Stimulated activated CD4-positive, alpha-beta T cell treated with anti-CD3 and anti-CD28 coated beads, Interleukin-12 subunit alpha, Interleukin-12 subunit beta, amount 100 ng/mL, for 48 hours (primary cell): ENCODE results near the gene BMPR2.
"Not testable (repeated sequence)": the region's sequence is repeated elsewhere in the genome, so short reads cannot be mapped to it uniquely, and the experiment has no call there.

Experiments used
- DNase-seq, 3 donors: peaks; one replicate each; pipeline ENCODE4 v3.0.0-alpha.2; 2020; ENCODE audit warnings: low read depth in 2 of 3, low spot score in 1 of 3

Gene BMPR2

DNA sequence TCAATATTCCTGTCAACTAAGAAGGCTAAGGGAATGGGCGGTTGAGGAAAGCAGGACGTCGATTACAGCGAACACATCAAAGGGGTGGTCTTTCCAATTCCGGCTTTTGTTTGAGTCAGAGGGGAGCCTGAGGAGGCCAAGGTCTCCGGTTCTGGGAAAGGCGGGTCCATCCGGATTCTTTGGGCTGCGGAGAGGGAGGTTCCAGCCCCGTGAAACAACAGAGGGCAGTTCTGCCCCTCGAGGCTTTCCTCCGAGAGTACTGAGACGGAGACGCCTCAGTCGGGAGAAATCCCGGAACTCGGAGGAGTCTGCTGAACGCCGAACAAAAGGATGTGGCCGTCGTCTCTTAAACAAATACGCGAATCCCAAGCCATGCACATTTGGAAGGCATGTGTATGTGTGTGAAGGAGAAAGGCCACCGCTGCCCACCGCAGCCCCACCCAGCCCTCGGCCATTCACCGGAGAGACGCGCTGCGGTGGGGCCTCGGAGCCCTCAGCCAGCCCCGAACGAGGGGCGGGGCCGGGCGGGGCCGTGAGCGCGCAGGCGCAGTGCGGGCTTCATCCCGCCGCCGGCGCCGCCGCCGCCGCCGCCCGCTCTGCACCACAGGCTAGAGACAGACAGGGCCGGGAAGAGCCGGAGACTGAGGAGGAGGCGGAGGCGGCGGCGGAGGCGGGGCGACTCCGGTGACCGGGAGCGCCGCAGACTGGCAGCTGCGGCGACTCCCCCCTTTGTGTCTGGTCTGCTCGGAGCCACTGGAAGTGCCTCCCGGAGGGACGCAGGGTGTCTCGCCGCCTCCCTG lies at the start of gene BMPR2:
BMPR2 (plus strand) TSS at position 719 of the 800 bp plus-strand sequence. CDS start 1,148 bp downstream, outside the sequence.
- DNase-seq: peak; percentile 55 to 82 (median 71)

DNA sequence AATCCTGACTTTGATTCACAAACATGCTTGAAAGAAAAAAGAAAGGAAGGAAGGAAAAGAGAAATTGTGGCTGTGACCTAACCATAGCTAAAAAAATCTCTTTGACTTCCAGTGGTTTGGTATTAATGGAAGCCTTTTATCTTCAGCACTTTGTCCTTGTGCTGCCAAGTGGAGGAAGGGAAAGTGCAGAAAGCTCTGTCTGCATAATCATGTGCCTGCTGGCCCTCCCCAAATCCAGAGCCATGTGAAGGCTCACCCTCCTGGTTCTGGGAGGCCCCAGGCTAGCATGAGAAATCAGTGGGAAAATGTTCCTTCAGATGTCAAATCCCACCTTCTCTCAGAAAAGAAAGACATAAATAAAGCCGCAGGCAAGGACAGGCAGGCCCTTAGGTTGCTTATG lies 48.3 kb upstream of the BMPR2 start:
- DNase-seq: no peak

DNA sequence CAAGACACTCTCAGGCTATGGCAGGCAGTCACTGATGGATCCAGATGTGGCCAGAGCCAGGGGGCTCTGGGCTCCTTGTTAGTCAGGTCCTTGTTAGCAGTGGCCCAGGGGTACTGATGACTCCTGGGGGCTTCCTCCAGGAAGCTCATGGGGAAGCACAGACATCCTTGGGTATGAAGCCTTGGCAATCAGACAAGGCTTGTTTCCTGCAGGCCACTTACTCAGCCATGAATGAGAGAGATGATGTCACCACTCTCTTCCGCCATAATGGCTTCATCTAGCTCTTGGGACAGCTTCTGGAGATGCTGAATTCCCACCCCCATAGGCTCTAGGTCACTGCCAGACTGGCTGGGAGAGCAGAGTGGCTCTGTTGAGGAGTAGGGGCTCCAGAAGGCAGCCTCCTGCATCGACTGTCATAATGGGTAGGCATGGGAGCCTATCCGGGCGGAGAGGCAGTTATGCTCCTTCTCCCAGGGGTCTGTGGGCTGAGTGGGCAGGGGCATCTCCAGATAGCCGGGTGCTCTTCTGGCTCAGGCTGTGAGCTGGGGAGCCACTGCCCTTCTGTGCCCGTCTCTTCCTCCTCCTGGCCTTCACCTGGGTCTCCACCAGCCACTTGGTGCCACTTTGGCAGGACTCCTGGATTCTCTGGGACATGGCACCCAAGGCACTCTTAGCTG lies 40.2 kb upstream of the BMPR2 start:
- no peak for DNase-seq

DNA sequence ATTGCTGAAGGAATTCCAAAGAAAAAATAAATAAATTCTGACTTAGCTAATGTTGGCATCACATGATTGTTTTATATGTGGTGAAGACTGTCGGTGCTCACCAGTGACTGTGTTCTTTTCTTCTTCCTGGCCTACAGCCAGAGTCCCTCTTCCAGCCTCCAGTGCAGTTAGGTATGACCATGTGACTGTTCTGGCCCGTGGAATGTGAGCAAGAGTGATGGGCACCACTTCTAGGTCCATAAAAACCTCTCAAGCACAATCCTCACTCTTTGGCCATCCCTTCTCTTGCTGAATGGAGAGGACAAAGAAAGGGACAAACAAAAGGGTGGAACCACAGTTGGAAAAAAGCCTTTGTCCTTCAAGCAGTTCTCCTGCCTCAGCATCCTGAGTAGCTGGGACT lies 39.0 kb upstream of the BMPR2 start:
- DNase-seq: no peak

DNA sequence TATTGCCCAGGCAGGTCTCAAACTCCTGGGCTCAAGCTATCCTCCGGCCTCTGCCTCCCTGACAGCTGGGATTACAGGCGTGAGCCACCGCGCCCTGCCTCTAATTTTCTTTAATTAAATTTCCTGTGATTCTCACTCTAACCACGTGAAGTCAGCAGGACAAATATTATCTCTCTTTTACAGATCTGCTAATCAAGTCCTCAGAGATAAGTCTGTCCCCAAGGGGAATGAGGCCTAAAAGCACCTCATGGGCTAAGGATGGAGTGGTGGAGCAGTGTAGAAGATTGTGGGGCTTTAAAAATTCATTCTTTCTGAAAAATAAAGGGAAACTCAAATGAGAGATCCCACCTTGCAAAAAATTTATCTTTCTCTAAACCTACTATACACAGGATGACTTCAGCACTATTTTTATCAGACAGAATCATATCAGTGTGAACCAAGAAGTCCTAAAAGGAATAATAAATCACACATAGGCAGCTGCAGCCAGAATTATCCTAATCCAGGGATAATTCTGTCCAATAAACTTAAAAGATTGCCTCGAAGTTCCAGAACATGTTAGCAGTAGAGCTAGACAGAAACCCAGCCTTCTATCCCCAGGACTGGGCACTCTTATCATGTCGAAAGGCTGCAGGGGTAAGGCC lies 38.3 kb upstream of the BMPR2 start:
- no peak for DNase-seq

DNA sequence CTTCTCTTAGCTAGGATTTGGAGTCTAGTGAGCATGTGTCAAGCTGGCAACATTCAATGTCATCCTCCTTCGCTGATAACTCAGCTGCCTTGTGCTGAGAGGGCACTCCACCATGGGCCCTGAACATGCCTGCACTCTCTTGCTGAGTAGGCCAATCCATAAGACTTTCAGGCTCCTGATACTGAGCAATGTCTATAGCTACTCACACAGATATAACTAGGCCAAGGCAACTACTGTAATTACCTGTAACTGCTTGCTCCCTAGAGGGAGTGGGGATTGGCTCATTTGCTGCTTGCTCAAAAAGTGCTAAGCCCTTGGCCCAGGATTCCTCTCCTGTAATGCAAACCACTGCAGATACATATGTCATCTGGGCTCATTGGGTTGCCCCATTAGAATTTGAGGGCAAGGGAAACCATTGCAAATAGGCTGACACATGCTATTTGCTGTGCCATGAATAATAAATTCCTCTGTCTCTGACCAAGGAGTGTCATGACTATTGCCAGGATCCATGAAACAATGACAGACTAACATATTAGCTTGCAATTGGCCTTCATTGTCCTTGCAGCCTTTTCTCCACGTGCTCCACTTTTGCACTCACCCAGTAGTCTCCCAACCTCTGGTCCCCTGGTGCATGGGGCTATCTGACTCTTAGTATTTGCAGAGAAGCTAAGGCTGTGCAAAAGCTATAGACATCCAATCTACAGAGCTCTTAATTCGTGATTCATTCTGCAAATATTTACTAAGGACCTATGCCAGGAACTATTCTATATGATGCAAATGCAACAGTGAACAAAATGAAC lies 36.9 kb upstream of the BMPR2 start:
- DNase-seq: no peak

DNA sequence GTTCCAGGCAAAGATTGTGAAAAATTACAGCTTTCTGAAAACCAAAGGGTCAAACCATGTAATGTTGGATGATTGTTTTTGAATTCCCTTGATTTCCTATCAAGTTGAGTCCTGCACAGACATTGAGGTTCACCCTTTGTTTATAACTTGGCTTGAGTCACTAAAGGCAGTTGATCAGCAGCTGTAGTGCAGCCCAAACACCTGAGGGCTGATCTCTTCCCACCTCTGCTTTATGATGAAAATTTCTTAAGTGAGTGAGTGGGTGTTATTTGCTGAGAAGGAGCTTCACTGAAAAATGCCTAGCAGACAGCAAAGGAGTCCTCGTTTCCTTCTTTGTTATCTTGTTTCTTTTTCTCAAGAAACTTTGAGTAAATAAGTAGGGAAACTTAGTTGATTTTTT lies 31.9 kb upstream of the BMPR2 start:
- no peak for DNase-seq

DNA sequence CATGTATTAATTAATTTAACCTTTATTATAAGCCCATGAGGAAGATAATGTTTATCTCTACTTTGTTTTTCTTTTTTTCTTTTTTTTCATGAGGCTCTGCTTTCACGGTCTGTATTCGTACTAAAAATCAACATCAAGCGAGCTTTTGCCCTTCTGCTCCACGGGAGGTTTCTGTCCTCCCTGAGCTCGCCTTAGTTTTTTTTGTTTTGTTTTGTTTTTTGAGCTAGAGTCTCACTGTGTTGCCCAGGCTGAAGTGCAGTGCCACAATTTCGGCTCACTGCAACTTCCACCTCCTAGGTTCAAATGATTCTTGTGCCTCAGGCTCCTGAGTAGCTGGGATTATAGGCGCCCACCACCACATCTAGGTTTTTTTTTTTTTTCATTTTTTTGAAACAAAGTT lies 29.9 kb upstream of the BMPR2 start:
- no peak for DNase-seq

DNA sequence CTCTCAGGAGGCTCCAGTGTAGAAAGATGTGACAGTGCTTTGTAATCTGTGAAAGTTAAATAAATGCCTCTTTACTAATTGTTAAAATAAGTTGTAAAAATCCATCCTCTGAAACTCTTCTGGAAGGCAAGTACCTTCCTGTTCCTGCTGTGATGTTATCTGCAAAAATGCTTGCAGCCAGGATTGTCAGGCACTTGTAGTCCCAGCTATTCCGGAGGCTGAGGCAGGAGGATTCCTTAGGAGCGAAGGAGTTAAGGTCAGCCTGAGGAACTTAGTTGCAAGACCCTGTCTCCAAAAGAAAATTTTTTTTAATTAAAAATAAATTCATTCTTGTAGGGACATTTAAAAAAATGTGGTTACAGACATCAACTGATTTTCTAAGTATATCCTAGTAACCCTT lies 22.7 kb upstream of the BMPR2 start:
- DNase-seq: no peak

DNA sequence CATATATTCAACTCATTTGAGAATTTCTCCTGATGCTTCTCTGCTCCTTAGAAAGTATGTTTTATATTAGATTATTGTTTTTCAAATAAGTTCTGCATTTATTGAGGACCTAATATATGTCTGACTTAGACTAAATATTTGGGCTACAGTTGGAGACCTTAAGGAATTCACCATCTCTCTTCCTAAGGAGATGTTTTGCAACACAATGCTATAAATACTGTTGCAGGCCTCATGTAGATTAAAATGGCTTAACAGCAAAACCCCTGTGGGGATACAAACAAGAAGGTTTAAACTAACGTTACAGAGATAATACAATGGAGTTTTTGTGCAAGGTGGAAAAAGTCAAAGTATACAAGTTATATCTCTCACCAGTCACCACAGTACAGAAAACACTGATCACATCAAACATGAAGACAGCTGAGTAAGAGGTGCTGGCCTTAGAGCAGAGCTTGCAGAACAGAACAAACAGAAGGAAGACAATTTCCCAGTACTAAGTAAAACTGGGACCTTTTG lies 20.1 kb upstream of the BMPR2 start:
- DNase-seq: no peak

DNA sequence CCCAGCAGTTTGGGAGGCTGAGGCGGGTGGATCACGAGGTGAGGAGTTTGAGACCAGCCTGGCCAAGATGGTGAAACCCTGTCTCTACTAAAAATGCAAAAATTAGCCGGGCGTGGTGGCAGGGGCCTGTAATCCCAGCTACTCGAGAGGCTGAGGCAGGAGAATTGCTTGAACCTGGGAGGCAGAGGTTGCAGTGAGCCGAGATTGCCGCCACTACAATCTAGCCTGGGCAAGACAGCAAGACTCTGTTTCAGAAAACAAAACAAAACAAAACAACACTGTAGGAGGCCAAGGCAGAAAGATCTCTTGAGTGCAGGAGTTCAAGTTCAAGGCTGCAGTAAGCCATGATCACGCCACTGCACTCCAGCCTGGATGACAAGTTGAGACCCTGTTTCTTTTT lies 17.2 kb upstream of the BMPR2 start:
- not testable (repeated sequence) for DNase-seq

DNA sequence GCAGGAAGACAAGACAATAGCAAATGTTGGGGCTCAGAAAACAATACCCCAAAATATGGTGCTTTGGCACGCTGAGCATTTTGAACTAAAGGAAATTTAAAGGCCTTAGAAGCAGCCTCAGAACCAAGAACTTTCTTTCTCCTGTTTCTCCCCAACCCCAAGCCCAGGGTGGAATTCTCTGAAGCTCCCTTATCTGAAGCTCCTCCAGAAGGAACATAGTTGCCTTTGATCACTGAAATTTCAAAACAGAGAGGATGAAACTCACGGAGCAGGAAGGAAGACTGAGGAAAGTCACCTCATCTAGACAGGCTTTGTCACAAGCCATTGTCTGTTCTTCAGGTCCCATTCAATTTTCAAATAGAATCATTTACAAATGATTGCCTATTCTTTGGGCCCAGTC lies 15.5 kb upstream of the BMPR2 start:
- no peak for DNase-seq

DNA sequence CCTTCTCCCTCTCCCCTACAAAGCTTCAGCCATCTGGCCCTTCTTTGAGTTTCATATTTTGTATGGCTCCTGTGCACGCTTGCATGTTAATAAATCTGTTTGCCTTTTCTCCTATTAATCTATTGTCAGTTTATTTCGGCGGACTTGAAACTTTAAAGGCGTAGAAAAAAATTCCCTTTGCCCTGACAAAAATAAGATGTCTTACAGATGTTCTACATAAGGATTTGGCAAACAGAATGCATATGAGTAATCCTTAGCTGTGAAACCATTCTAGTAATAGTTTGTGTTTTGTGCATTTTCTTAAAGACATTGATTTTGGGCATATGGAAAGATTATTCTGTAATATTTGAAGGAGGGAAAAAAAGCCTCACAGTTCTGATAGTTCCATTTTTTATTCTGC lies 15.0 kb upstream of the BMPR2 start:
- DNase-seq: no peak

DNA sequence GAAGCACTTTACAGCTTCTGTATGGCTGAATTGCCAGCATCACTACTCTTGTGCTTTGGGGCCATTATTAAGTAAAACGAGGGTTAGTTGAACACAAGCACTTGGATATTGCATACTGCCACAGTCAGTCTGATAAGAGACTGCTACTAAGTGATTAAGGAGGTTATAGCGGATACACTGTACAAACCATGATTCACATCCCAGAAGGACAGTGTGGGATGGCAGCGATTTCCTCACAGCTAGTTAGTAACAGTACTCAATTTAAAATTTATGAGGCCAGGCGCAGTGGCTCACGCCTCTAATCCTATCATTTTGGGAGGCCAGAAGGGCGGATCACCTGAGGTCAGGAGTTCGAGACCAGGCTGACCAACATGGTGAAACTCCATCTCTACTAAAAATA lies 2.6 kb upstream of the BMPR2 start:
- DNase-seq: no peak

DNA sequence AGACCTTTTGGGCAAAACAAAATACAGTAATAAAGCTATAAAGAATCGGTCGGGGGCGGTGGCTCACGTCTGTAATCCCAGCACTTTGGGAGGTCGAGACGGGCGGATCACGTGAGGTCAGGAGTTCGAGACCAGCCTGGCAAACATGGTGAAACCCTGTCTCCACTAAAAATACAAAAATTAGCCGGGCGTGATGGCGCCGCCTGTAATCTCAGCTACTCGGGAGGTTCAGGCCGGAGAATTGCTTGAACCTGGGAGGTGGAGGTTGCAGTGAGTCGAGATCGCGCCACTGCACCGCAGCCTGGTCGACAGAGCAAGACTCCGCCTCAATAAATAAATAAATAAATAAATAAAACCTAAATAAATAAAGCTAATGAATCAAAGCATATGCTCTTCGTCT lies 1.7 kb upstream of the BMPR2 start:
- DNase-seq: not testable (repeated sequence)

DNA sequence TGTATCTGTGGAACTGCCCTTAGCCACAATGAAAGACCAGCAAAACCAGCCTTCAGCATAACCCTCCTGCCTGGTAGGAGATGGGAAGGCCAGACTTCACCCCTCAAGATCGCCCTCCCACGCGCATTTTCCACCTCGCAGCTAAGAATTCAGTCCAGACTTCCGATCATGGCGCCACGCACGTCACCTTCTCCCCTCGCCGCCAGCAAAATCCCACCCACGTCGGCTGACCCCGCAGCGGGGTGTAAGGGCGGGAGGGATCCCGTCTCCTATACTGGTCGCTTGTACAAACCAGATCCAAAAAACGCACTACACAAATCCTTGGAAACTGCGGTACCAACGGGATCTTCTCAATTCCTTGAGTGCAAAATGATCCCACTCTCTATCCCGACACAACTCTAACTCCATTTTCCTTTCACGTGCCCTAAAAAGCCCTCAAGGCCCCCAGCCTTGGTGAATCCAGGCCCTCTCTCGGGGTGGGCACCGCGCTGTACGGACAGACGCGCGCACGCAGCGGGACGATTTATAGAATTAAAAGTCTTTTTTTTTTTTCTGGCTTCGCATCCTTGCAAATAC lies 1.0 kb upstream of the BMPR2 start:
- peak in 2 of 3 donors; percentile 33 to 42 for DNase-seq

DNA sequence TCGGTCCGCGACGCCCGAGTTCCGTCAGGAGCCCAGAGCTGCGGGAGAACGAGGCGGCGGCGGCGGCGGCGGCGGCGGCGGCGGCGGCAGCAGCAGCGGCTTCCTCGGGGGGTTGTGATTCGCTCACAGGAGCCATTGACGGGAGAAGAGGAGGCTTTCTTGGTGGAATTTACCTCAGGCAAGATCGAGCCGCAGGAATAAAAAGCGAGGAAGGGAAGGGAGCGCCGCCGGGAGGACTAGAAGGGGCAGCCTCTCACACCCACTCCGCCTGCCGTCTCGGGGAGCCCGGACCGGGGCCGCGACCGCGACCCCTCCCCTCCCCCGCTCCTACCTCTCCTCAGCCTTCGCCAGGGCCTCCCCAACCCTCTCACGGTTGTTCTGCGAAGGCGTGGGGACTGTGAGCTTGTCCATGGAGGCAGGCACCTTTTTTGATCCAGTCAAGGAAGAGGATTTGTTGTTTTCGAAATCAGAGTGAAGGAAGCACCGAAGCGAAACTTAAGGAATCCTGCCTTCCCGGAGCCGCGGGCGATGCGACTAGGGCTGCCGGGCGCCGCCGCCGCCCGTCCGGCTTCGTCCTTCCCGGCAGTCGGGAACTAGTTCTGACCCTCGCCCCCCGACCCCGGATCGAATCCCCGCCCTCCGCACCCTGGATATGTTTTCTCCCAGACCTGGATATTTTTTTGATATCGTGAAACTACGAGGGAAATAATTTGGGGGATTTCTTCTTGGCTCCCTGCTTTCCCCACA lies 506 bp downstream of the BMPR2 start:
- DNase-seq: peak in 2 of 3 donors; percentile 16 to 17

DNA sequence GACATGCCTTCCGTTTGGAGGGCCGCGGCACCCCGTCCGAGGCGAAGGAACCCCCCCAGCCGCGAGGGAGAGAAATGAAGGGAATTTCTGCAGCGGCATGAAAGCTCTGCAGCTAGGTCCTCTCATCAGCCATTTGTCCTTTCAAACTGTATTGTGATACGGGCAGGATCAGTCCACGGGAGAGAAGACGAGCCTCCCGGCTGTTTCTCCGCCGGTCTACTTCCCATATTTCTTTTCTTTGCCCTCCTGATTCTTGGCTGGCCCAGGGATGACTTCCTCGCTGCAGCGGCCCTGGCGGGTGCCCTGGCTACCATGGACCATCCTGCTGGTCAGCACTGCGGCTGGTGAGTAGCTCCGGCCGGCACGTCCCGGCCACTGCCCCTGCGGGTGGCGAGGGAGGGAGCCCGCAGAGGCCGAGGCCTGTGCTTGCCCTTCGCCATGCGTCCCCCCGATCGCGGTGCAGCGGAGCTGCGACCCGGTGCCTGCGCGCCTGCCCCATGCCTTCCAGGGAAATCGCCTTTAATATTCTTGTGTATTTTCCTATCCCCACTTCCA lies 1.2 kb downstream of the BMPR2 start:
- peak in 1 of 3 donors; percentile 3 for DNase-seq

DNA sequence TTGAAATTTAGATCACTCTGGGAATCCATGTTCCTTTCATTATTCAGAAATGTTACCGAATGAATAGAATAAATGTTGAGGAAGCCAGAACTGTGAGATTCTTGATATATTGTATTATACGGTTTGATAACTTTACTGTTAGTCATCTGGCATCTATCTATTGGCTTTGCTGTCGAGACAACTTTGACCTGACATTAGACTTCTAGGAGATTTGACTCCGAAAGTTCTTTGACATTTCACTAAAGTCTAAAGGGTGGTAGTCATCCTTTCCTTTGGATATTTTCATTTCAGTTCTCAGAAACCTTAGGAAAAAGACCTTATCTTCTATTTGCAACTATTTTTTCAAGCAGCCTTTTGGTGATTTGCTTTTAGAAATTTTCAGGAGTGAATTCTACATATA lies 1.9 kb downstream of the BMPR2 start:
- DNase-seq: no peak
